ENCODE measurements around the gene ACADM.

- TF ChIP-seq CTCF (IDR thresholded peaks at IDR 0.05; ENCODE audit: insufficient read depth, low read depth, low read length) (no peak), EZH2 (IDR thresholded peaks at IDR 0.05; ENCODE audit: insufficient read depth, low read length) (no peak)
These were observed 87.6 kb downstream of the ACADM start for GRCh38 chr1:75812065-75812464.

Data from astrocyte (in vitro differentiated cells and primary cell).